GM19372 (cell line): ENCODE results near the gene DIO2.

ENCODE experiments used
- ATAC-seq: cut with Tn5 transposase; IDR thresholded peaks from one replicate; pipeline ENCODE4 v1.9.1; 2021; ENCODE audit warnings: mild to moderate bottlenecking, low read depth, moderate library complexity; ENCODE audit not compliant: unreplicated experiment

The DIO2 gene

GRCh38 chr14:80211153-80212022, at the start of gene DIO2:
TSS of gene DIO2 (minus strand) at chr14:80211504. CDS start at chr14:80211472, 32 bp downstream.
- no peak for ATAC-seq

GRCh38 chr14:80260645-80261044, 49.3 kb upstream of the DIO2 start:
- no peak for ATAC-seq

- ATAC-seq, result no peak
Measured at GRCh38 chr14:80239631-80240030, 28.3 kb upstream of the DIO2 start.

- ATAC-seq, result no peak
Measured at GRCh38 chr14:80237143-80237542, 25.8 kb upstream of the DIO2 start.

- no peak for ATAC-seq
Measured at GRCh38 chr14:80233470-80234089, 22.3 kb upstream of the DIO2 start.

- no peak for ATAC-seq
Measured at GRCh38 chr14:80231702-80232101, 20.4 kb upstream of the DIO2 start.

GRCh38 chr14:80223696-80224465, 12.6 kb upstream of the DIO2 start:
- no peak for ATAC-seq

GRCh38 chr14:80216818-80217217, 5.5 kb upstream of the DIO2 start:
- no peak for ATAC-seq

- no peak for ATAC-seq
Measured at GRCh38 chr14:80215756-80216581, 4.7 kb upstream of the DIO2 start.

GRCh38 chr14:80215081-80215480, 3.8 kb upstream of the DIO2 start:
- ATAC-seq, result no peak

- ATAC-seq, result no peak
Measured at GRCh38 chr14:80213602-80214001, 2.3 kb upstream of the DIO2 start.

- no peak for ATAC-seq
Measured at GRCh38 chr14:80212023-80212397, 706 bp upstream of the DIO2 start.

GRCh38 chr14:80208461-80208860, 2.8 kb downstream of the DIO2 start:
- no peak for ATAC-seq

- no peak for ATAC-seq
Measured at GRCh38 chr14:80206351-80207080, 4.8 kb downstream of the DIO2 start.

GRCh38 chr14:80202888-80203562, 8.3 kb downstream of the DIO2 start:
- ATAC-seq, result no peak

- no peak for ATAC-seq
Measured at GRCh38 chr14:80200093-80200492, 11.2 kb downstream of the DIO2 start.

GRCh38 chr14:80188571-80188970, 22.7 kb downstream of the DIO2 start:
- no peak for ATAC-seq

- no peak for ATAC-seq
Measured at GRCh38 chr14:80186301-80186800, 25.0 kb downstream of the DIO2 start.

GRCh38 chr14:80176893-80177292, 34.4 kb downstream of the DIO2 start:
- ATAC-seq, result no peak
